ENCODE results near the gene ZBP1.

ZBP1 gene

GRCh38 chr20:57658833-57659516, 38.7 kb upstream of the ZBP1 start:
- no peak for DNase-seq (ENCODE audit: low read depth, low spot score)

- DNase-seq (ENCODE audit: low read depth, low spot score), result no peak
Measured at GRCh38 chr20:57658447-57658832, 38.2 kb upstream of the ZBP1 start.

GRCh38 chr20:57657535-57658446, 37.6 kb upstream of the ZBP1 start:
- DNase-seq (ENCODE audit: low read depth, low spot score), result no peak

GRCh38 chr20:57656821-57657534, 36.8 kb upstream of the ZBP1 start:
- no peak for DNase-seq (ENCODE audit: low read depth, low spot score)

- no peak for DNase-seq (ENCODE audit: low read depth, low spot score)
Measured at GRCh38 chr20:57656252-57656820, 36.1 kb upstream of the ZBP1 start.

GRCh38 chr20:57655809-57656155, 35.6 kb upstream of the ZBP1 start:
- no peak for DNase-seq (ENCODE audit: low read depth, low spot score)

GRCh38 chr20:57654998-57655808, 35.0 kb upstream of the ZBP1 start:
- no peak for DNase-seq (ENCODE audit: low read depth, low spot score)

GRCh38 chr20:57654363-57654997, 34.3 kb upstream of the ZBP1 start:
- peak; percentile 28 for DNase-seq (ENCODE audit: low read depth, low spot score)

GRCh38 chr20:57653910-57654309, 33.7 kb upstream of the ZBP1 start:
- DNase-seq (ENCODE audit: low read depth, low spot score), result no peak

GRCh38 chr20:57653546-57653900, 33.3 kb upstream of the ZBP1 start:
- no peak for DNase-seq (ENCODE audit: low read depth, low spot score)

GRCh38 chr20:57652606-57653545, 32.6 kb upstream of the ZBP1 start:
- no peak for DNase-seq (ENCODE audit: low read depth, low spot score)

- no peak for DNase-seq (ENCODE audit: low read depth, low spot score)
Measured at GRCh38 chr20:57651881-57652605, 31.8 kb upstream of the ZBP1 start.

- DNase-seq (ENCODE audit: low read depth, low spot score), result no peak
Measured at GRCh38 chr20:57650756-57651483, 30.7 kb upstream of the ZBP1 start.

- DNase-seq (ENCODE audit: low read depth, low spot score), result no peak
Measured at GRCh38 chr20:57650266-57650665, 30.0 kb upstream of the ZBP1 start.

GRCh38 chr20:57649617-57650015, 29.4 kb upstream of the ZBP1 start:
- no peak for DNase-seq (ENCODE audit: low read depth, low spot score)

- DNase-seq (ENCODE audit: low read depth, low spot score), result no peak
Measured at GRCh38 chr20:57648878-57649616, 28.8 kb upstream of the ZBP1 start.

- DNase-seq (ENCODE audit: low read depth, low spot score), result no peak
Measured at GRCh38 chr20:57647933-57648785, 27.9 kb upstream of the ZBP1 start.
